ENCODE results near the gene CAMTA1.

CAMTA1 gene

DNA sequence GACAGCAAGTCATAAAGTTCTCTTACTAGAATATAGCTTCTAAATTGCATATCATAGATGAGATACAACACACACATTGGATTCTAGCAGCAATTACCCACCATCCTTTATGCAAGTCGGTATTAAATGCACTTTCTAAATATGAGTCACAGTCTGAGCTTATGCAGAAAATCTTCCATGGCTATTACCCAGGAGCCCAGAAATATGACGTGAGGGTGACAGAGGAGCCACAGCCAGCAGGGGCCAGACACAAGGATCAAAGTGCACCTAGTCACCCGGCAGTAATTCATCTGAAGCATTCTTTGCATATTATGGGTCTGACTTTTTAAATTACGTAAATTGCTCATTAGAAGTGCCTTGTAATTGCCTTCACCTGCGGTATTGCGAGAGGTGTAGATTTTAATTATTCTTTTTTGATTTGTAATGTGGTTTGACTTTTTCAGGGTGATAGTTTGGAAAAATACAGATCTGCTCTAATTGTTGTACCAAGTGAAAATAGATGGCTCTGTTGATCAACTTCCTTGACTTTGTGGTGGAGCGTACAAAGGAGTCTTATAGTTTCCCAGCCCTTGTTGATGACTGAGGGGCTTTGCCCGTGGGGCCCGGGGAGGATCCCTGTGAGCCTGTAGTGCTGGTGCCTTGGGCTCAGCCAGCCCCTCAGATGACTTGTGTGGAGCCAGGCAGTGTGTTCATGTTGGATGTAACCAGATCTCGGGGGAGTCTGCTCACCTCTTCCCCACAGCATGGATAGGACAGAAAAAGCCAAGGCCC, 515.8 kb downstream of the CAMTA1 start:
- no peaks in the 10 kb centered on the region for H3K9me3 ChIP-seq (replicated peaks; ENCODE audit: insufficient read depth, low read length)
- no peaks in the 10 kb centered on the region for H3K4me1 ChIP-seq (ENCODE audit: low read length)
- no peaks in the 10 kb centered on the region for H3K9me2 ChIP-seq (replicated peaks; ENCODE audit: insufficient read depth, low read length)
- no peaks in the 10 kb centered on the region for H3K36me3 ChIP-seq (replicated peaks; ENCODE audit: insufficient read depth, low read length)
- TF ChIP-seq CTCF (IDR thresholded peaks at IDR 0.05; ENCODE audit: low read length) (no peak), EZH2 (optimal IDR thresholded peaks at IDR 0.05; ENCODE audit: low read depth, low read length) (no peak), EZH2phosphoT487 (IDR thresholded peaks at IDR 0.05; ENCODE audit: low read length) (no peak)
- H3K9ac ChIP-seq (ENCODE audit: low read length): no peak overlapping the region
- no peak overlapping the region for H3K27ac ChIP-seq (ENCODE audit: low read length)
- no peaks in the 10 kb centered on the region for H3F3A ChIP-seq (ENCODE audit: insufficient read depth, low read length)
- no peak overlapping the region for H3K4me2 ChIP-seq (ENCODE audit: low read depth, low read length)
- H4K20me1 ChIP-seq (ENCODE audit: insufficient read depth, low read length): no peaks in the 10 kb centered on the region
- peaks cover 100% of the 10 kb centered on the region for H3K27me3 ChIP-seq (replicated peaks; ENCODE audit: insufficient read depth, low read length)
- no peak overlapping the region for H3K4me3 ChIP-seq (ENCODE audit: low read length)
- no peak for DNase-seq
- no peaks in the 10 kb centered on the region for H3K79me2 ChIP-seq (ENCODE audit: low read length)
- H2AFZ ChIP-seq (ENCODE audit: low read length): no peak overlapping the region

DNA sequence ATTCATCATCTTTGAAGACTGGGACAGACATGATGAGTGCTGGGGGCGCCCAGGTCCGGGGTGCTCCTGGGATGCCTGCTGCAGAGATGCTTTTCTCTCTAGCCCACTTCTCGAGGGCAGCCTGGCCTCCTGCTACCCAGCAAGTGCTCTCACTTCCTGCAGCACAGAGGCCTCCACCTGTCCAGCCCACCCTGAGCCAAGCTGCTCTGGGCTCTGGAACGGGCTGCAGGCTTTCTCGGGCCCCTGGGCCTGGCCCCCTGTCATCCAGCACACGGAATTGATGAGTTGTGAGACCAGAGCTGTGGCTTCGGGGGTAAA, 516.4 kb downstream of the CAMTA1 start:
- no peaks in the 10 kb centered on the region for H4K20me1 ChIP-seq (ENCODE audit: insufficient read depth, low read length)
- no peak overlapping the region for H3K4me2 ChIP-seq (ENCODE audit: low read depth, low read length)
- H3K9ac ChIP-seq (ENCODE audit: low read length): no peak overlapping the region
- peaks cover 100% of the 10 kb centered on the region for H3K27me3 ChIP-seq (replicated peaks; ENCODE audit: insufficient read depth, low read length)
- no peak overlapping the region for H3K27ac ChIP-seq (ENCODE audit: low read length)
- TF ChIP-seq EZH2phosphoT487 (IDR thresholded peaks at IDR 0.05; ENCODE audit: low read length): no peak
- TF ChIP-seq EZH2 (optimal IDR thresholded peaks at IDR 0.05; ENCODE audit: low read depth, low read length): no peak
- no peak for TF ChIP-seq CTCF (IDR thresholded peaks at IDR 0.05; ENCODE audit: low read length)
- no peaks in the 10 kb centered on the region for H3K9me2 ChIP-seq (replicated peaks; ENCODE audit: insufficient read depth, low read length)
- no peaks in the 10 kb centered on the region for H3K36me3 ChIP-seq (replicated peaks; ENCODE audit: insufficient read depth, low read length)
- DNase-seq: no peak
- H3K9me3 ChIP-seq (replicated peaks; ENCODE audit: insufficient read depth, low read length): no peaks in the 10 kb centered on the region
- H3F3A ChIP-seq (ENCODE audit: insufficient read depth, low read length): no peaks in the 10 kb centered on the region
- H3K79me2 ChIP-seq (ENCODE audit: low read length): no peaks in the 10 kb centered on the region
- no peak overlapping the region for H2AFZ ChIP-seq (ENCODE audit: low read length)
- no peaks in the 10 kb centered on the region for H3K4me1 ChIP-seq (ENCODE audit: low read length)
- no peak overlapping the region for H3K4me3 ChIP-seq (ENCODE audit: low read length)

GRCh38 chr1:7302126-7302525, 516.9 kb downstream of the CAMTA1 start:
- Histone ChIP-seq H3K4me1 (ENCODE audit: low read length) (no peaks in the 10 kb centered on the region), H3K79me2 (ENCODE audit: low read length) (no peaks in the 10 kb centered on the region), H4K20me1 (ENCODE audit: insufficient read depth, low read length) (no peaks in the 10 kb centered on the region), H2AFZ (ENCODE audit: low read length) (no peak overlapping the region), H3K9ac (ENCODE audit: low read length) (no peak overlapping the region), H3K4me3 (ENCODE audit: low read length) (no peak overlapping the region), H3K36me3 (replicated peaks; ENCODE audit: insufficient read depth, low read length) (no peaks in the 10 kb centered on the region), H3K9me2 (replicated peaks; ENCODE audit: insufficient read depth, low read length) (no peaks in the 10 kb centered on the region), H3F3A (ENCODE audit: insufficient read depth, low read length) (no peaks in the 10 kb centered on the region), H3K27ac (ENCODE audit: low read length) (no peak overlapping the region), H3K9me3 (replicated peaks; ENCODE audit: insufficient read depth, low read length) (no peaks in the 10 kb centered on the region), H3K27me3 (replicated peaks; ENCODE audit: insufficient read depth, low read length) (peaks cover 100% of the 10 kb centered on the region), H3K4me2 (ENCODE audit: low read depth, low read length) (no peak overlapping the region)
- no peak for DNase-seq
- TF ChIP-seq CTCF (IDR thresholded peaks at IDR 0.05; ENCODE audit: low read length) (no peak), EZH2 (optimal IDR thresholded peaks at IDR 0.05; ENCODE audit: low read depth, low read length) (no peak), EZH2phosphoT487 (IDR thresholded peaks at IDR 0.05; ENCODE audit: low read length) (no peak)
